ENCODE measurements around the gene ZDHHC19.
"Not testable (repeated sequence)": the region's sequence is repeated elsewhere in the genome, so short reads cannot be mapped to it uniquely, and the experiment has no call there.

ZDHHC19 gene

GRCh38 chr3:196175722-196176121 is 35.5 kb downstream of the ZDHHC19 start:
- no peak for DNase-seq

- DNase-seq = no peak
These were observed 36.0 kb downstream of the ZDHHC19 start for GRCh38 chr3:196175116-196175625.

GRCh38 chr3:196174652-196175051 is 36.5 kb downstream of the ZDHHC19 start:
- DNase-seq = no peak

- not testable (repeated sequence) for DNase-seq
These were observed 40.9 kb downstream of the ZDHHC19 start for GRCh38 chr3:196170296-196170695.

GRCh38 chr3:196169836-196170240 is 41.4 kb downstream of the ZDHHC19 start:
- DNase-seq = no peak

GRCh38 chr3:196168808-196169391 is 42.3 kb downstream of the ZDHHC19 start:
- DNase-seq = no peak

GRCh38 chr3:196166741-196167140 is 44.5 kb downstream of the ZDHHC19 start:
- DNase-seq = no peak

- DNase-seq = no peak
These were observed 45.4 kb downstream of the ZDHHC19 start for GRCh38 chr3:196165850-196166249.

GRCh38 chr3:196165006-196165575 is 46.1 kb downstream of the ZDHHC19 start:
- DNase-seq = not testable (repeated sequence)

- no peak for DNase-seq
These were observed 46.6 kb downstream of the ZDHHC19 start for GRCh38 chr3:196164576-196164975.

GRCh38 chr3:196163666-196164493 is 47.3 kb downstream of the ZDHHC19 start:
- no peak for DNase-seq

- DNase-seq = no peak
These were observed 48.0 kb downstream of the ZDHHC19 start for GRCh38 chr3:196163212-196163611.

- DNase-seq = no peak
These were observed 48.5 kb downstream of the ZDHHC19 start for GRCh38 chr3:196162679-196163078.

GRCh38 chr3:196159952-196160804 is 51.0 kb downstream of the ZDHHC19 start:
- no peak for DNase-seq

GRCh38 chr3:196159526-196159925 is 51.7 kb downstream of the ZDHHC19 start:
- DNase-seq = no peak

- DNase-seq = no peak
These were observed 55.0 kb downstream of the ZDHHC19 start for GRCh38 chr3:196156160-196156559.

GRCh38 chr3:196150481-196150880 is 60.7 kb downstream of the ZDHHC19 start:
- no peak for DNase-seq

- DNase-seq = no peak
These were observed 61.3 kb downstream of the ZDHHC19 start for GRCh38 chr3:196149831-196150301.

- DNase-seq = no peak
These were observed 61.8 kb downstream of the ZDHHC19 start for GRCh38 chr3:196149375-196149774.
